ENCODE measurements around the gene C11orf86.
"Not testable (repeated sequence)": the region's sequence is repeated elsewhere in the genome, so short reads cannot be mapped to it uniquely, and the experiment has no call there.

The C11orf86 gene

GRCh38 chr11:66974724-66975404 lies at the start of gene C11orf86:
TSS of gene C11orf86 (plus strand) at chr11:66975304. CDS start at chr11:66975363, 59 bp downstream.
- in situ Hi-C loops (cut with MboI; ENCODE audit: low pct_unique_long_range_greater_than_20kb, low sequenced_read_pairs), result no loop called here
- no peak for DNase-seq

- no peak for DNase-seq
- in situ Hi-C loops (cut with MboI; ENCODE audit: low pct_unique_long_range_greater_than_20kb, low sequenced_read_pairs), result no loop called here
Measured at GRCh38 chr11:66929753-66930152, 45.4 kb upstream of the C11orf86 start.

- no peak for DNase-seq
- in situ Hi-C loops (cut with MboI; ENCODE audit: low pct_unique_long_range_greater_than_20kb, low sequenced_read_pairs), result no loop called here
Measured at GRCh38 chr11:66932543-66932942, 42.6 kb upstream of the C11orf86 start.

GRCh38 chr11:66933531-66933930 lies 41.6 kb upstream of the C11orf86 start:
- no peak for DNase-seq
- in situ Hi-C loops (cut with MboI; ENCODE audit: low pct_unique_long_range_greater_than_20kb, low sequenced_read_pairs), result no loop called here

- DNase-seq, result no peak
Measured at GRCh38 chr11:66934950-66935779, 39.9 kb upstream of the C11orf86 start.

GRCh38 chr11:66936311-66936711 lies 38.8 kb upstream of the C11orf86 start:
- in situ Hi-C loops (cut with MboI; ENCODE audit: low pct_unique_long_range_greater_than_20kb, low sequenced_read_pairs), result no loop called here
- DNase-seq, result no peak

More at GRCh38 chr11:66934950-66935779, 39.9 kb upstream of the C11orf86 start:
- in situ Hi-C loops (cut with MboI; ENCODE audit: low pct_unique_long_range_greater_than_20kb, low sequenced_read_pairs), result no loop called here

GRCh38 chr11:66937193-66937733 lies 37.8 kb upstream of the C11orf86 start:
- DNase-seq, result no peak
- in situ Hi-C loops (cut with MboI; ENCODE audit: low pct_unique_long_range_greater_than_20kb, low sequenced_read_pairs), result no loop called here

GRCh38 chr11:66938582-66939135 lies 36.4 kb upstream of the C11orf86 start:
- in situ Hi-C loops (cut with MboI; ENCODE audit: low pct_unique_long_range_greater_than_20kb, low sequenced_read_pairs), result no loop called here
- no peak for DNase-seq

- in situ Hi-C loops (cut with MboI; ENCODE audit: low pct_unique_long_range_greater_than_20kb, low sequenced_read_pairs), result no loop called here
- no peak for DNase-seq
Measured at GRCh38 chr11:66950112-66950535, 25.0 kb upstream of the C11orf86 start.

- no peak for DNase-seq
- in situ Hi-C loops (cut with MboI; ENCODE audit: low pct_unique_long_range_greater_than_20kb, low sequenced_read_pairs), result no loop called here
Measured at GRCh38 chr11:66951135-66951534, 24.0 kb upstream of the C11orf86 start.

- no peak for DNase-seq
- in situ Hi-C loops (cut with MboI; ENCODE audit: low pct_unique_long_range_greater_than_20kb, low sequenced_read_pairs), result no loop called here
Measured at GRCh38 chr11:66951927-66952337, 23.2 kb upstream of the C11orf86 start.

GRCh38 chr11:66953081-66953833 lies 21.8 kb upstream of the C11orf86 start:
- in situ Hi-C loops (cut with MboI; ENCODE audit: low pct_unique_long_range_greater_than_20kb, low sequenced_read_pairs), result no loop called here
- no peak for DNase-seq

GRCh38 chr11:66956689-66957290 lies 18.3 kb upstream of the C11orf86 start:
- peak; percentile 68 for DNase-seq
- in situ Hi-C loops (cut with MboI; ENCODE audit: low pct_unique_long_range_greater_than_20kb, low sequenced_read_pairs), result no loop called here

GRCh38 chr11:66957971-66958231 lies 17.2 kb upstream of the C11orf86 start:
- DNase-seq, result no peak
- in situ Hi-C loops (cut with MboI; ENCODE audit: low pct_unique_long_range_greater_than_20kb, low sequenced_read_pairs), result no loop called here

GRCh38 chr11:66958232-66958955 lies 16.7 kb upstream of the C11orf86 start, which contains the start of gene PC:
TSS of gene PC (minus strand) at chr11:66958383. CDS start at chr11:66872159, 86,224 bp downstream.
- in situ Hi-C loops (cut with MboI; ENCODE audit: low pct_unique_long_range_greater_than_20kb, low sequenced_read_pairs), result no loop called here
- DNase-seq, result peak; percentile 100

GRCh38 chr11:66958956-66959274 lies 16.2 kb upstream of the C11orf86 start:
- no peak for DNase-seq
- in situ Hi-C loops (cut with MboI; ENCODE audit: low pct_unique_long_range_greater_than_20kb, low sequenced_read_pairs), result no loop called here

- DNase-seq; in situ Hi-C loops (cut with MboI; ENCODE audit: low pct_unique_long_range_greater_than_20kb, low sequenced_read_pairs): not testable (repeated sequence)
Measured at GRCh38 chr11:66961691-66962213, 13.4 kb upstream of the C11orf86 start.

GRCh38 chr11:66962247-66962646 lies 12.9 kb upstream of the C11orf86 start:
- in situ Hi-C loops (cut with MboI; ENCODE audit: low pct_unique_long_range_greater_than_20kb, low sequenced_read_pairs), result no loop called here
- DNase-seq, result no peak

Data from KBM-7 (cell line).